HEK293T (cell line): Measurements from ENCODE around the gene TMEM187.

Experiments used
- CTCF ChIA-PET: fragments of 350-600 bp; formaldehyde crosslinking; extraction: SDS; loops from one replicate; lab custom pipeline; 2021; ENCODE audit warnings: antibody characterized with exemption, inconsistent platforms; lab: Yijun Ruan, JAX
- POLR2A ChIA-PET: fragments of 350-600 bp; formaldehyde crosslinking; extraction: SDS; loops from one replicate; lab custom pipeline; 2020; ENCODE audit warnings: antibody characterized with exemption, inconsistent platforms; lab: Yijun Ruan, JAX
- DNase-seq: peaks from one replicate; pipeline ENCODE4 v3.0.0; 2012; ENCODE audit warnings: mixed read lengths; ENCODE audit errors: extremely low spot score
- ARNT ChIP-seq: fragments of 450-650 bp; IDR thresholded peaks from 2 replicates; pipeline ENCODE4 v1.6.1; 2017; ENCODE audit warnings: mild to moderate bottlenecking
- BHLHE40 ChIP-seq: fragments of 450-650 bp; IDR thresholded peaks from 2 replicates; pipeline ENCODE4 v1.6.1; 2016; ENCODE audit warnings: mild to moderate bottlenecking, moderate library complexity, borderline replicate concordance
- CTBP1 ChIP-seq: fragments of 450-650 bp; IDR thresholded peaks from 2 replicates; pipeline ENCODE4 v1.6.1; 2016; ENCODE audit warnings: borderline replicate concordance
- ELF4 ChIP-seq: fragments of 450-650 bp; IDR thresholded peaks from 2 replicates; pipeline ENCODE4 v1.6.1; 2017; ENCODE audit warnings: antibody characterized with exemption
- FOXA1 ChIP-seq: fragments of 450-650 bp; IDR thresholded peaks from 2 replicates; pipeline ENCODE4 v1.6.1; 2016; ENCODE audit warnings: mild to moderate bottlenecking
- FOXK2 ChIP-seq: fragments of 450-650 bp; IDR thresholded peaks from 2 replicates; pipeline ENCODE4 v1.6.1; 2016; ENCODE audit warnings: mild to moderate bottlenecking
- FOXM1 ChIP-seq: fragments of 450-650 bp; IDR thresholded peaks from 2 replicates; pipeline ENCODE4 v1.6.1; 2017; ENCODE audit warnings: mild to moderate bottlenecking, borderline replicate concordance
- HDGF ChIP-seq: fragments of 450-650 bp; IDR thresholded peaks from 2 replicates; pipeline ENCODE4 v1.6.1; 2017; ENCODE audit warnings: antibody characterized with exemption, borderline replicate concordance
- L3MBTL2 ChIP-seq: fragments of 450-650 bp; conservative IDR thresholded peaks from 2 replicates; pipeline ENCODE4 v1.6.1; 2016; ENCODE audit warnings: mild to moderate bottlenecking
- LEF1 ChIP-seq: fragments of 450-650 bp; IDR thresholded peaks from 2 replicates; pipeline ENCODE4 v1.6.1; 2017; ENCODE audit warnings: mild to moderate bottlenecking, borderline replicate concordance
- NFRKB ChIP-seq: fragments of 450-650 bp; IDR thresholded peaks from 2 replicates; pipeline ENCODE4 v1.6.1; 2016; ENCODE audit warnings: mild to moderate bottlenecking, moderate library complexity
- SP1 ChIP-seq: fragments of 450-650 bp; IDR thresholded peaks from 2 replicates; pipeline ENCODE4 v1.6.1; 2017
- SUZ12 ChIP-seq: fragments of 450-650 bp; IDR thresholded peaks from 2 replicates; pipeline ENCODE4 v1.6.1; 2016; ENCODE audit warnings: mild to moderate bottlenecking
- TARDBP ChIP-seq: fragments of 450-650 bp; IDR thresholded peaks from 2 replicates; pipeline ENCODE4 v1.6.1; 2016
- TF ChIP-seq, protein P1 (sequence below): fragments of 450-650 bp; IDR thresholded peaks from 2 replicates; pipeline ENCODE4 v1.6.1; 2016

The TMEM187 gene

DNA sequence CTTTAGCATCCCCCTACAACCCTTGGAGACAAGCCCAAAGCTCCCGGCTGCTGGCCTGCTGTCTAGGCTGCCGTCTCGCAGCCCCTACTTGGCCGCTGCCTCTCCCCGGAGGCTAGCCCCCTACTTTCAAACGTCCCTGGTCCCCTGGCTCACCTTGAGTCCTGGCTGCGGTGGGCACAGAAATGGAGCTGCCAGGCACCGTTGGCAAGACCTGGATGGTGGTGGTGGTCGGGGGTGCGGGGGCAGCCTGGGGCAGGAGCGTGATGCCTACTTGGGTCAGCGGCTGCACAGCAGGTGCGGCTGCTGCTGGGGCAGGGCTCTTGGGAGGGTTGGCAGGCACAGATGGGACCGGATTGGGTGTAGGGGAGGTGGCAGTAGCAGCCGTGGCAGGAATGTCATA is 12.9 kb upstream of the TMEM187 start:
- no peak for TF ChIP-seq FOXA1
- ChIA-PET CTCF (no interaction called here), POLR2A (no interaction called here)
- DNase-seq = no peak

DNA sequence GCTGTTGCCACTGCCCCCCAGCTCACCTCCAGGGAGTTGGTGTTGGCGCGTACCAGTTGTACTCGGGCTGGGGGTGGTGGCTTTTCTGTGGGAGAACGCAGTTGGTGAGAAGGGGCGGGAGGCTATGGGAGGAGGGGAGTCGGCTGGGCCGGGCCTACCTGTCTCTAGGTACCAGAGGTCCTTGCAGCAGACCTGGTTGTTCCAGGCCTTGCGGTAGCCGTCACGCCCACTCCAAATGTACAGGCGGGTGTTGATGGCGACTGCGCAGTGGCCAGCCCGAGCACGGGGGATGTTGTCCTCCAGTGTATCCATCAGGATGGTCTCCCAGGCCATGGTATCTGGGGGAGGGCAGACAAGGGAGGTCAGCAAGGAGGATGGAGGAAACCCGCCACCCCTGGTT is 12.5 kb upstream of the TMEM187 start:
- no peak for DNase-seq
- TF ChIP-seq ELF4 (no peak), FOXK2 (no peak), CTBP1 (no peak), NFRKB (no peak), SP1 (no peak), FOXA1 (no peak), HDGF (no peak), ARNT (no peak), L3MBTL2 (no peak), TARDBP (no peak)
- TF ChIP-seq, protein P1, sequence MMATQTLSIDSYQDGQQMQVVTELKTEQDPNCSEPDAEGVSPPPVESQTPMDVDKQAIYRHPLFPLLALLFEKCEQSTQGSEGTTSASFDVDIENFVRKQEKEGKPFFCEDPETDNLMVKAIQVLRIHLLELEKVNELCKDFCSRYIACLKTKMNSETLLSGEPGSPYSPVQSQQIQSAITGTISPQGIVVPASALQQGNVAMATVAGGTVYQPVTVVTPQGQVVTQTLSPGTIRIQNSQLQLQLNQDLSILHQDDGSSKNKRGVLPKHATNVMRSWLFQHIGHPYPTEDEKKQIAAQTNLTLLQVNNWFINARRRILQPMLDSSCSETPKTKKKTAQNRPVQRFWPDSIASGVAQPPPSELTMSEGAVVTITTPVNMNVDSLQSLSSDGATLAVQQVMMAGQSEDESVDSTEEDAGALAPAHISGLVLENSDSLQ = no peak
- CTCF ChIA-PET = no interaction called here
- POLR2A ChIA-PET = no interaction called here

DNA sequence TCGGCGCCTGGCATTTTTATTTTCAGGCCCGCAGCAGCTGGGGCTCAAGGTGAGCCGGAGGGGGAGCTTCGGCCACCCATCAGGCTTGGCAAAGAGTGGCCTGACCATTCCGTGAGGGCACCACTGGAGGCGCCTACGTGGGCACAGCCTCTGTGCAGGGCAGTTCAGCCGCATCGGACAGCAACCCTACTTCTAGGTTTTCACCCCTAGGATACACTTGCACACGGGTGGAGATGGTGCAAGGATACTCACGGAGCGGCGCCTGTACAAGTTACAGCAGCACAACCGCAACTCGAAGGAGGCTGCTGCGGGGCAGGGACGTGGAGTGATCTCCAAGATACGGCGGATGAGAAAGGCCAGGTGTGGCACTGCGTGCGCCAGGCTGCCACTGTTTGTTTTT is 11.8 kb upstream of the TMEM187 start:
- DNase-seq = no peak
- POLR2A ChIA-PET = interaction anchor here (1.5 kb wide), 1 partner anchor 13 kb away, joined by 3 read pairs; no protein-coding TSS in a partner anchor
- CTCF ChIA-PET = no interaction called here
- TF ChIP-seq L3MBTL2 (no peak), FOXA1 (no peak), NFRKB (no peak), FOXM1 (no peak), HDGF (no peak), ELF4 (no peak)

DNA sequence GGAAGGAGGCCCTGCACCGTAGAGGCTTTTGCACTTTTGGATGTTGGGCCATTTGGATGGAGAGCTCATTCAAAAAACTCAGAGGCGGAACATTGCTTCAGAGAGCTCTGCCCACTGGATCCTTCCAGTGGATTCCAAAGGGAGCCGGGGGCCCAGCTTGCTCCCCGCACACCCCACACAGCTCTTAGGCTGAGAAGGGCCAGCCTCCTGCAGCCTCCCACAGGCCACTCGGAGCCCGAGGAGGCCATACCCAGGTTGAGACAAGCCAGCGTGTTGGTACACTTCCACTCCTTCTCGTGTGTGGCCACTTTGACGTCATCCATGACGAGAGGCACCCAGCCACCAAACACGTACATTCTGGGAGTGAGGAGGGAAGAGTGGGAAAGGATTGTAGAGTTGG is 11.3 kb upstream of the TMEM187 start:
- CTCF ChIA-PET = interaction anchor here (1.8 kb wide), 1 partner anchor 14 kb away, joined by 6 read pairs; no protein-coding TSS in a partner anchor

DNA sequence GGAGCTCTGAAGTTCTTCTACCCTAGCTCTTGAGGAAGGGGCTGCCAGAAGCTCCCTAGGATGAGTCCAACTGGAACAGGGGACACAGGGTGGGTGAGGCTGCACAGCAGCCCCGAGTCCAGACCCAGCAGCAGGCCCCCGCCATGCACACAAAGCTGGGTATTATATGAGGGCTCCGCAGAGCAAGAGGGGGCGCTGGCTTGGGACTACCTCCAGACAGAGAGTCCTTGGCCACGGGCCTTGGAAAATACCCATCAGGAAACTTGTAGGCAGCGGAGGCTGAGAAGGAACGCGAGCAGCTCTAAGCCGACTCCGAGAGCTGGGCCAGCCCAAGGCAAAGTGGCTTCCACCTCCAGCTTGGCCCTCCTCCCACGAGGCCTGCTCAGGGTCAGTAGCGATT is 9.0 kb upstream of the TMEM187 start:
- no peak for TF ChIP-seq FOXK2
- TF ChIP-seq SUZ12 = no peak
- no peak for DNase-seq
- CTCF ChIA-PET = interaction anchor here (0.6 to 1.4 kb wide), 2 partner anchors 17 to 1015 kb away, joined by 3 to 4 read pairs; no protein-coding TSS in a partner anchor
- POLR2A ChIA-PET = no interaction called here

More for the DNA sequence above, 11.3 kb upstream of the TMEM187 start:
- DNase-seq = no peak
- POLR2A ChIA-PET = interaction anchor here (1.5 kb wide), 1 partner anchor 13 kb away, joined by 3 read pairs; no protein-coding TSS in a partner anchor
- TF ChIP-seq FOXA1 (no peak), ARNT (no peak), FOXK2 (no peak), CTBP1 (no peak), BHLHE40 (no peak), LEF1 (no peak), SUZ12 (no peak), ELF4 (no peak), NFRKB (no peak), L3MBTL2 (no peak), FOXM1 (no peak)
- TF ChIP-seq, protein P1 = no peak

DNA sequence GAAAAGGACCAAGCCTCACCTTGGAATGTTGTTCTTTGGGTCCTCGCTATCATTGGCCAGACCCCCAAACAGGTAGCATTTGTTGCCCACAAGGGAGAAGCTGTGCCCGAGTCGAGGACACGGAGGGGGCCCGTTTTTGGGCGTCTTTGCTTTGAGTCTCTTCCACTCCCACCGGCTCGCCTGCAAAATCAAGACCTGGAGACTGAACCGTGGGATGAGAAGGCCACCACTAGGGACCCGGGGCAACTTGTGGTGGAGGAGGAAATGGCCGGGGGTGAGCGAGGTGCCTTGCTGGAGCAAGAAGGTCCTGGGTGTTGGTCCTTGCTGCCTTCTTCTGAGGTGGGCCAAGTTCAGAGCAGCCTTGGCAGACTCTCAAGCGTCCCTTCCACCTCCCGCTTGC is 8.4 kb upstream of the TMEM187 start:
- TF ChIP-seq FOXA1 = no peak
- no peak for TF ChIP-seq TARDBP
- no peak for TF ChIP-seq ELF4
- no peak for TF ChIP-seq ARNT
- no peak for TF ChIP-seq LEF1
- no peak for TF ChIP-seq SUZ12
- no peak for TF ChIP-seq SP1
- TF ChIP-seq BHLHE40 = no peak
- TF ChIP-seq L3MBTL2 = no peak
- ChIA-PET CTCF (interaction anchor here (1.4 kb wide), 1 partner anchor 17 kb away, joined by 4 read pairs; no protein-coding TSS in a partner anchor), POLR2A (no interaction called here)
- no peak for DNase-seq

DNA sequence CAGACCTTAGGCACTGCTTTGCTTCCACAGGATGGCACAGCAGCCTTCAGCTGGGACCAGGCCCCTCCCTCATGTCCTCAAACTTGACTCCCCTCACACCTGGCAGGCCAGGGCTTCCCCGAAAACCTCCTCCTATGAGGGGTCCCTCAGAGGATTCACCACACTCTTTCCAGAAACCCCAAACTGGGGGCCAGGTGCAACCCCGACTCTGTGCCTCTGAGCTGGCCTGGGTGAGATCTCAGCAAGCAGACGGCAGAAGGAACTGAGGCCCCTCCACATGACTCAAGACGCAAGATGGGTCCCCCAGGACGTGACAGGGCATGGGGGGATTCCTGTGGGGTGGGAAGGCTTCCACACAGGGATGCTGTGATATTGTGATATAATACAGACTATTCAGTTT is 7.1 kb upstream of the TMEM187 start:
- TF ChIP-seq HDGF (no peak), CTBP1 (no peak), FOXA1 (no peak), FOXM1 (no peak), ELF4 (no peak), SUZ12 (no peak), FOXK2 (no peak), TARDBP (no peak), NFRKB (no peak), BHLHE40 (no peak), LEF1 (no peak), ARNT (no peak)
- TF ChIP-seq, protein P1 = no peak
- ChIA-PET CTCF (interaction anchor here (0.6 to 1.5 kb wide), 2 partner anchors 28 to 42 kb away, joined by 3 to 5 read pairs; no protein-coding TSS in a partner anchor), POLR2A (no interaction called here)
- no peak for DNase-seq
